ENCODE data around the gene PRDM16.

PRDM16 gene

DNA sequence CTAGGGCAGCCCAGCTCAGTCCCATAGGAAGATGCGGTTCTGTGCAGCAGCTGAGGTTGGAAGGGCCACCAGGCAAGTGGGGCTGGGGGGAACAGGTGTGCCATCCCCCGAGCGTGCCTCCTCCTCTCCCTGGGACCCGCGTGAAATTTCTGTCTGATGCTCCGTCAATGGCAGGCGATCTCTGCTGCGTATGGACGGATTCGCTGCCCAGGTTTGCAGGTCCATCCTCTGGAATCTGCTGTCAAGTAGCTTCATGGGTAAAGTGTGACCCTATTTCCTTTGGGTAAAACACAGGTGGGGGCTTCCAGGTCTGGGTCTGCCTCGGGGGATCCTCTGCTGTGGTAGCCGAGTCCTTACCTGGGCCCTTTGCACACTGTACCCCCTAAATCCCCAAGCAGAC, 270.9 kb downstream of the PRDM16 start:
- DNase-seq (ENCODE audit: low read depth): no peak

DNA sequence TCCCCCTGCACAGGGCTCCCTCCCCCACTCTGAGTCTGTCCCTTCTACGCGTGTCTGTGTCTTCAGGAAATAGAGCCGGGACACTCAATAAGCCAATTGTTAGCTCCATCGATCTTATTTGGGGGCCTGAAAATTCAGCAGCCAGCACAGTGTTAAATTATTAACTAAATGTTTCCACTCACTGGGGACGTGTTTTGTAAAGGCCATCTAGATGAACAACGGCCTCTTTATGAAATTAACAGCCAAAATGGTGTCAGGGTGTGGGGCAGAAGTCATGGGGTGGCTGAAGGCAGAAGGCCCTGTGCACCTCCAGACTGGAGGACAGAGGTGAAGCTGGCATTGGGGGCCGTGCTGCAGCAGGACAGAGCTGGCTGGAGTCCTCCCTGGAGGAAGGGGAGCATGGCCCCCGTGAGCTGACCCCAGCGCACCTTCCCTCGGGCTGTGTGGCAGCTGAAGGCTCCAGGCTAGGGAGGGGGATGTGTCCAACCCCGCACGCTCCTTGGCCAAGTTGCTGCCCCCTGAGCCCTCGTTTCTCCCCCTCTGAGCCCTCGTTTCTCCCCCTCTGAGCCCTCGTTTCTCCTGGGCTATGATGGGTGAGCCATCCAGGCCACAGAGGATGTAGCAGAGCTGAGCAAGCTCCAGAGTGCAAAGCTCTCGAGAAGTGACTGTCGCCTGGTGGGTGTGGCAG, 271.7 kb downstream of the PRDM16 start:
- no peak for DNase-seq (ENCODE audit: low read depth)

DNA sequence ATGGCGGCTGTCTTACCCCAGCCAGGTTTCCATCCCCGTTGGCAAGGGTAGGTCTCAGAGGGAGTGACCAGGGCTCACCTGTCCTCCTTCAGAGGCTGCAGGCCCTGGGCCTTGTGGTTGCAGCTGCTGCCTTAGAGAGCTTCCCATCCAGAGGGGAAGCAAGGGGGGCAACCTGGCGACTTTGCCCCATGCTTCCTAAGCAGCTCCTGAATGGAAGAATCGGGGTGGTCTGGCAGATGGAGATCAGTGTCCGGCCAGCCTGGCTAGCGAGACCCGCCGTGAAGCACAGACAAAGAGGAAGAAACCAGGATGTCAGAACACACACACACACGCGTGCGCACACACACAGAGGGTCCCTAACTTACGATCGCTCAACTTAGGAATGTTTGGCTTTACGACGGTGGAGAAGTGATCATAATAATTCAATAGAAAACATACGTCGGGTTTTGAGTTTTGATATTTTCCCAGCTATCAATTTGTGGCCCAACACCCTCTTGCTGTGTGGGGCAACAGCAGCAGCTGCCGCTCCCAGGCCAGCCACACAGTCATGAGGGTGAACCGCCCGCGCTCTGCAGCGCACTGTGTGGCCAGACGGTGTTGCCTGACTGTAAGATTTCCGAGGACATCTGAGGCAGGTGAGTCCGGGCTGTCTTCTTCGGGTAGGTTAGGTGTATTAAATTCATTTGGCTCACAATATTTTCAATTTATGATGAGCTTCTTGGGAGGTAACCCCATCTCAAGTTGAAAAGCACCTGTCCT, 272.4 kb downstream of the PRDM16 start:
- no peak for DNase-seq (ENCODE audit: low read depth)

DNA sequence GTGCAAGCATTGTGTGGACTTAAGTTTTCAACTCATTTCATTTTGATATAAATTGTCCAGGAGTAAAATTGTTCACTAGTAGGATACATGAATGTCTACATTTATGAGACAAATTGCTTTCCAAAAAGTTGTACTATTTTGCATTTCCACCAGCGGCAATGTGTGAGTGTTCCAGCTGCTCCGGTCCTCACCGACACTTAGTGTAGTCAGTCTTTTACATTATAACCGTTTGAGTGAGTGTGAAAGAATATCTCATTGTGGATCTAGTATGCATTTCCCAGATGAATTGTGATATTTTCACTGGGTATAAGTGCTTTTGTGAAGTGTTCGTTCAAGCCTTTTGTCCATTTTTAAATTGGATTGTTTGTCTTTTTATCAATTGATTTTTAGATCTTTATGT, 274.0 kb downstream of the PRDM16 start:
- no peak for DNase-seq (ENCODE audit: low read depth)

DNA sequence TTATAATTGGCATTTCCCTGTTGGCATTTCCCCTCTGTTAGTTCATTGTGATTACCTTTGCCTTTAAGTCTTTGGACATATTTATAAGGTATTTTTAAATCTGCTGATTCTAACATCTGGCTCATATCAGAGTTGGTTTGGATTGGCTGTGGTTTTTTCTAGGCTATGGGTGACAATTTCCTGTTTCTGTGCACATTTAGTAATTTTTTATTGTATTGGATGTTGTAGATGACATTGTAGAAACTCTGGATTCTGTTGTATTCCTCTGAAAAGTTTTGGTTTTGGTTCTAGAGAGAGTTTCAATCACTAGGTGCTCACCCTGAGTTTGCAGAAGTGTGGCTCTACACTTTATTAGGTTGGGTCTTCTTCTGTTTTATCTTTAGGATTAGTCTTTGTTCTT, 275.4 kb downstream of the PRDM16 start:
- no peak for DNase-seq (ENCODE audit: low read depth)

DNA sequence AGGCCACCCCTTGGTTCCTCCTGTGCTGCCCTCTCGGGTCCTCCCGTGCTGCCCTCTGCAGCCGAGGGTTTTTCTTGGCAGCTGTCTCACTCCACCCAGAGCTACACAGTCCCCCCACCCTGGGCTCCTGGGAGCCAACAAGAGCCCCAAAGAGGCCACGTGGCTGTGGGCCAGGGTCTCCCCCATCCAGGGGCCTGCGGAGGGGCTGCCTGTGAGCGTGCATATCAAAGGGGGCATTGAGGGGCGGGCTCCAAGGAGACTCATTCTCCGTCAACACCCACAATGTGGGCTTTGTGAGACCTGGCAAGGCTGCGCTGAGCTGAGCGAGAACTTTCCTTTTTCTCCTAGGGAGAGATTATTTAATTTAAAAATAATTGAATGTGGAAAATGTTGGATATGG, 276.8 kb downstream of the PRDM16 start:
- DNase-seq (ENCODE audit: low read depth): no peak

DNA sequence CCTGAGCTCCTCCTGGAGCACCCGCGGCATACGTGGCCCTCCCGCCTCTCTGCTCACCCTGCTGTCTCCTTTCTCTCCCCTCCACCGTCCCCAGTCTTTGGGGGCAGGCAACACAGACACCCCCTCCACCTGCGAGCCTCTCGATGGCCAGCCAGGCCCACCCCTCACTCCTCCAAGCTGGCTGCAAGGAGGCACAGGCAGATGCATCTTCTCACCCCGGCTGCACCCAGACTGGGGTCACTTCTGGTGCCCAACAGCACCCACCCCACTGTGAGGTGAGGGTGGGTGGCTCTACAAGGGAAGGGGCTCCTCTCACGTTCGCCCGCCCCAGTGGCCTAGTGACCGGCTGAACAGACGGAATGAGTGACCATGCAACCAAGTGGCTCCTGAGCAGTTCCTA, 277.5 kb downstream of the PRDM16 start:
- DNase-seq (ENCODE audit: low read depth): no peak

DNA sequence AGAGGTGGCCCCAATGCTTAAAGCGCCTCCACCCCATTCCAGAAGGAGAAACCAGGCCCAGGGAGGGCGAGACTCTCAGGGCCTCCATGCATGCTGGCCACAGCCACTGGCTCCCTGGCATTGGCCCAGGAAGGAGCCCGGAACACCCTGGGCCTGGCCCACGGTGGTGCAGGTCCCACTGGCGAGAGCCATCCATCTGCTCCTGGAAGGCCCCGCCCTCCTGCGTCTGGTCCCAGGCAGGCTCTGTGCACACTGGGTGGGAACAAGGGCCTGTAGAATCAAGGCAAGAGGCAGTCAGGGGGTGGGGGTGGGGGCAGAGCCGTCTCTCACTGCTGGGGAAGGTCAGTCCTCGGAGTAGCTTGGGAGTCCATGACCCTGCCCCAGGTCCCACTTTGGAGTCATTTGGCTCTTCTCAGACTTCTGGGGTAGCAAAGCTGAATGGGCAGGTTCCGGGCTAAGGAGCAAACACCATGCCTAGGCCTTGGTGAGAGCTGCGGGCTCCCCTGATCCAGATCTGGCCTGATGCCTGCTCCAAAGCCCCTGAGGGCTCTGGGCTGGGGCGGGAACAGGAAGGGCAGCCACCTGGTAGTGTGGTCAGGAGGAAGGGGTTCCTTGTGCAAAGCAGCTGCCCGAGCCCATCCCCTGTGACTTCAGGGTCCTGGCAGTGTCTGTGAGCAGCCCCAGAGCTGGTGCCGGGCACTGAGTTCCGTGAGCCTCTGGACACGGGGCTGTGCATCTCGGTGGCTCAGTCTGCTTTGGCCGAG, 278.4 kb downstream of the PRDM16 start:
- no peak for DNase-seq (ENCODE audit: low read depth)

DNA sequence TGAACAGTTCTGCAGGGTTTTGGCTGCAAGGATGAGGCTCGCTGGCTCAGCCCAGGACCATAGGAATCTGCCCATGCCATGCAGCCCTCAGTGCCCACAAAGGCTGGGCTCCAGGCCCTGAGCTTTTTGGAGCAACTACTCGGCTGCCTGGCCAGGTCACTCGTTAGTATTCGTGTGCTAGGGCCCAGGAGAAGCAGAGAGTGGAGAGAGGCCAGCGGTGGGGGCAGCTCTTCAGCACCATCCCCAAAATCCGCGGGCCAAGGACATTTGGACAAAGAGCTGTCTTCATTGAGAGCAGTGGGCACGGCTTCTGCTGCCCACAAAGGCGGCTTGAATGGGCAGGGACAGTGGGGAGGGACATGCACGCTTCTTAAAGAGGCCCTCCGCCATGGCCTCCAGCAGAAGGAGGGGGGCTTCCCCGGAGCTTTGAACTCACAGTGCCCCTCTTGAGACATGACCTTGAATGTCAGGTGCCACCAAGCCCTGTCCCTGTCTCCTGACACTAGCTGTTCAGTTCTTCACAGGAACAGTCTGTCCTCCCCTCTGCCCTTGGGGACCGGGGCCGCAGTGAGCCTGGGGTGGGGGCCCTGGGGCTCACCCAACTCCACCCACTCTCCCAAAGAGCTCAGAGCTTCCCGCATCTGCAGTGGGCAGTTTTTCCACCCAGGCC, 279.3 kb downstream of the PRDM16 start:
- no peak for DNase-seq (ENCODE audit: low read depth)

DNA sequence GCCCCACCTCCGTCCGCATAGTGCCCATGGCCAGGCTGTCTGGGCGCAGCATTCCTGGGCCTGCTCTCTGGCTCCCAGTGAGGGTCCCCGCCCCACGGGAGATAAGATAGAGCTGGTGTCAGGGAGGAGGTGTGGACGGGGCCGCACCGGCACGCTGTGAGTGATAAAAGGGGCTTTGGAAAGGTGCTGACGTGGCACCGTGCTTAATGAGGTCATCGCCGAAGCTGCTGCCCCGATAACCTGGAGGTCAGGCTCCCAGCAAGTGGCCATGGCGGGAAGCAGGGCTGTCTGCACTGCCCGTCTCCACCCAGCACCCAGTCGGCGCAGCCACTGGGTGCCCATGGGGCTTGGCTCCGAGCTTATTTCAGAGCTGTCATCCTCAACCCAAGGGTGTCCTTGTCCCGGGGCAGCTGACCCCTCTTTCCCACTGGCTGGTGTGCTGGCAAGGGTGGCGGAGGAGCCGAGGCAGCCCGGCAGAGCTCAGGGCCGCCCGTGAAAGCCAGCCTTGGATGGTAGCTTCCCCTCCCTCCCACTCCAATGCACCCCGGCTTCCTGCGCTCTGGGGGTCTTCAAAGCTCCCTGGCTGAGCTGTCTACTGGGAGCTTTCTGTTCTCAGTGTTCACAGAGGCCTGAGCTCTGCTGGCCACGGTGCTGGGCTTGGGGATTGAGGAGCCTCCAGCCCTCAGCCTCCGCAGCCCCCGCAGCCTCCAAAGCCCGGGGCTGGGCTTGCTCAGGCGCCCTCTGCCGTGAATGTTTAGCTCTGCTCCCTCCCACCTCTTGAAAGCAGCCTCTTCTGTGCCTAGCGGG, 280.4 kb downstream of the PRDM16 start:
- no peak for DNase-seq (ENCODE audit: low read depth)

DNA sequence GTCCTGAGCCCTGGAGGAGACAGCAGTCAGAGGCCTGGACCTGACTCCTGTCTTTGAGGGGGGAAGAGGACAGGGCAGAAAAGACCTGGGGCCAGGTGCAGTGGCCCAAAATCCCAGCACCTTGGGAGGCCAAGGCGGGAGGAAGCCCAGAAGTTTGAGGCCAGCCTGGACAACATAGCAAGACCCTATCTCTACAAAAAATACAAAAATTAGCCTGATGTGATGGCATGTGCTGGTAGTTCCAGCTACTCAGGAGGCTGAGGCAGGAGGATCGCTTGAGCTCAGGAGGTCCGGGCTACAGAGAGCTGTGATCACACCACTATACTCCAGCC, 280.9 kb downstream of the PRDM16 start:
- DNase-seq (ENCODE audit: low read depth): no peak

DNA sequence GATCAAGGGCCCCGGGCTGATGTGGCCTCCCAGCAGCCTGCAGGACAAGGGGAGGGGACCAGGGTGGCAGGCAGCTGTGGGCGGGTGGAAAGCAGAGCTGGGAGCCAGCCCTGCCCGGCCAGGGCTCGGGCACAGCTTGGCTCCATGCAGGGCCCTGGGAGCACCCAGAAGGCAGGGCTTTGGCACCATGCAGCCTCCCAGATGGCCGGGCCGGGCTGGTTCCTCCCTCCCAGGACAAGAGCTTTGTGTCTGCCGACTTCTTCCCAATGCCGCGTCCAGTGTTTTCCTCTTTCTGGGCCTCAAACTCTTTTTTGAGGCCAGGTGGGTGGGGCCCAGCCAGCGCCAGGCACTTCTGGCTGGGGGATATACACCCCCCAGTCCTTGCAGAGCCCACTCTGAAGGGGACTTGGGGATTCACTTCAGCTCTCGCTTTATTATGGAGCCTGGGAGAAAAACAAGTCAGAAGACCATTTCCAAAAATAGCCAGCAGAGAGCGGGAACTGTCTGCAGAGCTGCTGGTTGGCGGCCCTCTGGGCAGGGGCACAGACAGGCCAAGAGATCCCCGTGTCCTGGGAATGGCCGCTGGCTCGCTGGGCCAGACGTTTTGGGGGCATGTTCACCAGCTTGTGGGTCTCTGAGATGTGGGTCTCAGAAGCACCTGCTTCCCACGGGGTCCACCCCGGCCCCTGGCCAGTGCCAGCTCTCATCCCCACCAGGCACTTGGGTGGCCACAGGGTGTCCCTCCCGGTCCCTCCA, 281.7 kb downstream of the PRDM16 start:
- DNase-seq (ENCODE audit: low read depth): no peak

DNA sequence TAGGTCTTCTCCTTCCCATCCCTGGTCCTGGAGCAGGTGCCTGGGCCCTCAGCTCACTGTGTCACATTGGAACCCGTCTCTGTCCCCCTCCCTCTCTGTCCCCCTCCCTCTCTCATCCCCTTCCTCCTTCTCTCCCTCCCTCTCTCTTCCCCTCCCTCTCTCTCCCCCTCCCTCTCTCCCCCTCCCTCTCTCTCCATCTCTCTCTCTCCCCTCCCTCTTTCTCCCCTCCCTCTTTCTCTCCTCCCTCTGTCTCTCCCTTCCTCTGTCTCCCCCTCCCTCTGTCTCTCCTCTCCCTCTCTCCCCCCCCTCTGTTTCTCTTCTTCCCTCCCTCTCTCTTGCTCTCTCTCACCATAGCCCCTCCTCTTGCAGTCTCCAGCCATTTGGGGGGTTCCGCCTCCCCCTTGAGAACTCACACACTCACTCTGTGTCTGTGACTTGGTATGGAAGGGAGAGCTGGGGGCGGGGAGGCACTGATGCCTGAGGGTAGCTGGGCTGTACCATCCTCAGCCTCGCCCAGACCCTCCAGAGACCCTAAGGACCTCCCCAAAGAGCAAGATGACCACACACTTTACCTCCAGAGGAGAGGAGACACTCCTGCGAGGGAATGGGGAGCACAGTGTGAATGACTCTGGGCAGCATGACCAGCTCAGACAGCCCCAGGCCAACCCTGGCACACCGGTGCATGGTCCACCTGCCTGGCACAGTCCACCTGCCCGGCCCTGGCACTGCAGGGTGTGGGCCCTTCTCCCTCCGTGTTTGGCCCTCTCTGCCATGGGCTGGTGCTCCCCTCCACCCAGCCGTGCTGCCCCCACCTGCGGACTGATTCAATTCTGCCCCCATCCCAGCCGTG, 282.7 kb downstream of the PRDM16 start:
- DNase-seq (ENCODE audit: low read depth): no peak

DNA sequence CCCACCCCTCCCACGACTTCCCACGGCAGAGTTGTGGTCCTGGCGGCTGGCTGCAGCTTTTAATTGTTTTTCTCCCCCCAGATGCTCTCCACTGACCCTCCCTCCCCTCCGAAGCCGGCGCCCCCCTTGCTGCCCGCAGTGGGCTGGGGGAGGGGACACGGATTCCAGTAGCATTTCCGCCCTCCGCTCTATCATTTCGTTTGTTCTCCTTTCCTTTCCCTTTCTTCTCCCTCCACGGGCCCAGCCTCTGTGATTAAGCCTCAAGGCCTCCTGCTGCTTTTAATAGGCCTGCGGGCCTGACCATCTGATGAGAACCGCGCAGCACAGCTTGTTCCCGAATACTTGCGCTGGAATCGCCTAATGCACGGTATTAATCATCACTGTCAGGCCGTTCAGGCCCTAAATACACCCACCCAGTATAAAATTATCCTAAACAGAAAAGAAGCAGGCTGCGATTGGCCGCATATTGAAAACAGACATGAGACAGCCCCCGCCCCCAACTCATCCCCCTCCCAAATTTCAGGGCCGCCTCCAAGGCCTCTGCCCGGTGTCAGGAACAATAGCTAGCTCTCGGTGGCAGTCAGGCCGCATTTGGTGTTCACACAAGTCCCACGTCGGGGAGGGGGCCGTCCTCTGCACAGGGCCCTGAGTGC, 283.4 kb downstream of the PRDM16 start:
- DNase-seq (ENCODE audit: low read depth): no peak

DNA sequence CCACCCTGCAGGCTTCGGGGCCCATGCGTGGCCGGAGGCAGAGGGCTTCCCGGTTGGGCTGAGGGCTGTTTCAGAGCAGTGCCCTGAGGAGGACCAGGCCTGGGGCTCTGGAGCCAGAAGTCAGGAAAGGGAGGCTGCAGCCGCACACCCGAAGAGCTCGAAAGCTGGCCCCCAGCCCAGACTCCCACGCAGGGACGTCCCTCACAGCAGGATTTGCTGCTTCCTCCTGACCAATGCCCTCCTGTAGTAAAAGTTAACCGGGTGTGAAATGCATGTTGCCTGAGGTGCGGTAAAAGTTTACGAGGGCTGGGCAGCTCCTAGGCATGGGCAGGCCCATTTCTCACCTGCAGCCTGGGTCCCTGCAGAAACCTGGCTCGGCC, 283.9 kb downstream of the PRDM16 start:
- DNase-seq (ENCODE audit: low read depth): no peak

DNA sequence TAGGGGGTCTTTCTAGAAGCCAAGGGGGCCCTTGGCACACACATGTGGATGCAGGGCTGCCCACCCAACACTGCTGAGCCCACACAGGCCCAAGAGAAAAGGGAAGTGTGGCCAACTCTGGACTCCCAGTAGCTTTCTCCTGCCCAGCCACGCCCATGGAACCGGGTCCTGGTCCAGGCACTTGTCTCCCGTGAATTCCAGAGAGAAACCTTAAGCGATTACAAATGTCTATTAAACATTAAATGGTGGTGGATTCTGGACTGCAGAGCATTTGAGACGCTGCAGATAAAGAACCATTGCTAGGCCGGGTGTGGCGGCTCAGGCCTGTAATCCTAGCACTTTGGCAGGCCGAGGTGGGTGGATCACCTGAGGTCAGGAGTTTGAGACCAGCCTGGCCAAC, 284.9 kb downstream of the PRDM16 start:
- no peak for DNase-seq (ENCODE audit: low read depth)

DNA sequence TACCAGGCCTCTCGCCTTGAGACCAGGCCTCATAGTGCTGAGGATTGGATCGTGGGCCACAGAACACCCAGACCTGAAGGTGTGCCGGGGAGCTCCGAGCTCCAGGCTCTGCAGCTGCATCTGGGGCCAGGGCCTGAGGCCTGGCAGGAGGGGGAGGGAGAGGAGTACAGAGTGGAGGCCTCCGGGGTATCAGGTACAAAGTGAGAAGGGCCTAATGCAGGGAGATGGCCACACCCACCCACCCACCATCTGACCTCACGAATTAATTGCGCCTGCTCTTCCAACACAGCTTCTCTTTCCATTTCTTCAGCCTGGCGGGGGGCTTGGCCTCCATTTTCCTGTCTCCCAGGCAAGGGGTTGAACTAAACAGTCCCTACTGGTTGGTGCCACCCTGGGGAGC, 286.1 kb downstream of the PRDM16 start:
- no peak for DNase-seq (ENCODE audit: low read depth)

DNA sequence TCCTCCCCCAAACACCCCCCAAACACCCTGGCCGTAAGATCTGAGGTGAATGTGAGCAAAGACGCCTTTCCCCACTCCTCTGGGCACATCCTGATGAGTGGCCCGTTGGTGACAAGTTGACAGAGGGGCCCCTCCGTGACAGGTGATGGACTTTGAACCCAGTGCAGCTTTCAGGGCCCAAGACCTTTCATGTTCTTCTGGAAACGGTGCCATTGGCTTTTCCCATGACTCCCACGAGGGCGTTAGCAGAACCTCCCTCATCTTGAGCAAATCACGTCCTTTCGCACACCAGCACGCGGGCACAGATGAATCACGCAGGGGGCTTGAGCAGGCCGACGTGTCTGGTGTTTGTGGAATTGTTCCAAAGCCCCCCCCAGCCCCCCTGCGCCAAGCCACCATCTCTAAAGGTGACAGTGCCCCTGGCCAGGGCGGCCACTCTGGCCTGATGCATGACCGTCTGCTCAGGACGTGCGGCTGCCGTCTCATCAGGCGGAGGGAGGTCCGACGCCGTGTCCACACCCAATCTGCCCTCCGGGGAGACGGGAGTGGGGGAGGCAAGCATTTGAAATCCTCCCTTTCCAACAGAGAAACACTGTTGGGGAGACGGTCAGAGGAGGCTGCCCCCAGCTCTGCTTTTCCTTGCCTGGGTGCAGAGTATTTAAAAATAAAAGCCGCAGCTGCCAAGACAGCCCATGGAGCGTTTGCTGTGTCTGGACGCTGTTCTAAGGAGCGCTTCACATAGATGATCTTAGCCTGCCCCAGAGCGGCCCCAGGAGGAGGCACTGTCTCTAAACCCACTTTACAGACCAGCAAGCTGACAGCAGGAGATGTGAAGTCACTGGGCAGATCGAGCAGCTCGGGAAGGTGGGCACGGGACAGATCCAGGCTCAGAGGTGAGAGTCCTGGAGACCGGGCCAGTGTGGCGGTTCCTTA, 287.2 kb downstream of the PRDM16 start:
- DNase-seq (ENCODE audit: low read depth): no peak
